ENCODE measurements around the gene ASCL5.

ASCL5 gene

DNA sequence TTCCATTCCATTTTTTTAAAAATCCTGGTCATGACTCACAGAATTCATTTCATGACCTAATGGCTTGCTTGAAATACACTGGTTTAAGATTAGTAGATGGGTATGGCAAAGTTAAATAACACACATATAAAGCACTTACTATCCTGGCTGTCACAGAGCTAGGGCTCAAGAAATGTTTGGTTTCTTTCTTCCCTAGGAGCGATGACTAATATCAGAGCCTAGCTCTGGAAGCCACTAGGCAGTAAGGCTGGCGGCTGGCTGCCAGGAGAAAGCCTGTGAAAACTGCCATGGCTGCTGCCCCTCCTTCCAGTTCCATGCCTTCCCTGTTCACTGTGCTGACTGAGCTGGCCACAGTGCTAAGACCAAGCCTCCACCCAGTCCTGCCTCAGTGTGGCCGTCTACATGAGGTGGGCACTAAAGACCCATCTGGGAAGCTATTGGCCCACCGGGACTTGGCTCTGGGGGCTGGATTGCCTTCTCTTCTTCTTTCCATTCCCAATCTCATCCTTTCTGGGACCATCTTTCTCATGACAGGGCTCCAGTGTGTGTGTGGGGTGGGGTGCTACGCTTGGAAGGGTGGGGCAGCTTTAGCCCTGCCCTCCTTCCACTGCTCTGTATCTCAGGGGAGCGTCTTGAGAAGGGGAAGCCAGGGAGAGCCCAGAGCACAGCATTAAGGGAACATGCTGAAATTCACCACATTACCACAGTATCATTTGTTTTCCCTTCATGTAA is 10.8 kb upstream of the ASCL5 start:
- in situ Hi-C loops (cut with HindIII; ENCODE audit: low sequenced_read_pairs), result no loop called here

DNA sequence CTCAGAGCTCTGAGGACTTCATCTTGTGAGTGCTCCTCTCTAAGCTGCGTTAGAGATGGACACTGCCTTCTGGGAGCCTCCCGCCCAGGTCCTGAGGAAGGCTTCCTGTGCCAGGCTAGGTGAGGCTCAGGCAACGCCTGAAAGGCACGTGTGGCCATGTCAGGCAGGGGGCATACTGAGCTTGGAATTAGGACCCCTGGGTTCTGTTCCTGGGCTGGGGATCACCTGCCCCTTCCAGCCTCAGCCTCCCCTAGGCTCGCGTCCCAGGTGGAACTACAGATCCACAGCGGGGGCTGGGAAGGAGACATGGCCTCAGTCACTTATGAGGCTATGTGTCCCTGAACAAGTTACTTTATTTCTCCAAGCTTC is 10.0 kb upstream of the ASCL5 start:
- in situ Hi-C loops (cut with HindIII; ENCODE audit: low sequenced_read_pairs), result no loop called here

DNA sequence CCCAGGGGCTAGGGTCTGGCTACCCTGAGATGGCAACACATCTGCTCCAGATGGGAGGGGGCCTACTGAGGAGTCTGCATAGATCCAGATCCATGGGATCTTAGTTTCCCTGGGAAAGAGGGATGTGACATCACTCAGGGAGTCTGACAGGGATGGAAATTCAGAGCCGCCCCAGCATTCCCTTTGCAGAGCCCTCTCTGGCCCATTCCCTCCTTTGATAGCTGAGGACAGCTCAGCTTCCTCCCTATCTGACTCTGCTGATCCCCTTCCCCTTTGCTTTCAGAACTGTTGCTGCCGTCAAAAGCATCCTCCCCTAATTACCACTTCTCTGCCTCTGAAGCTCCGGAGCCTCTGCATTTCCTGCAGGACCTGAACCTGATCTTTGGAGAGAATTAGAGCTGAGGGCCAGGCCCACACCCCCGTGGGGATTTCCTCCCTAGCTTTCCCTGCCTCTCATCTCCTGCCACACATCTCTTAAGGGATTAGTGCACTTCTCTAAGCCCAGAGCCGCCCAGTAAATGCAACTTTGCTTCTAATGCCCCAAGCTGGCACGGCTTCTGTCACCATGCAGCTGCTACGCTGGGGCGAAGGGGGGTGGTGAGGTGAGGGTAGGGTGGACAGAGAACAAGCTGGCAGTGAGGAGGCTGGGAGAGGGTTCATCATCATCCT is 9.5 kb upstream of the ASCL5 start:
- in situ Hi-C loops (cut with HindIII; ENCODE audit: low sequenced_read_pairs), result no loop called here

DNA sequence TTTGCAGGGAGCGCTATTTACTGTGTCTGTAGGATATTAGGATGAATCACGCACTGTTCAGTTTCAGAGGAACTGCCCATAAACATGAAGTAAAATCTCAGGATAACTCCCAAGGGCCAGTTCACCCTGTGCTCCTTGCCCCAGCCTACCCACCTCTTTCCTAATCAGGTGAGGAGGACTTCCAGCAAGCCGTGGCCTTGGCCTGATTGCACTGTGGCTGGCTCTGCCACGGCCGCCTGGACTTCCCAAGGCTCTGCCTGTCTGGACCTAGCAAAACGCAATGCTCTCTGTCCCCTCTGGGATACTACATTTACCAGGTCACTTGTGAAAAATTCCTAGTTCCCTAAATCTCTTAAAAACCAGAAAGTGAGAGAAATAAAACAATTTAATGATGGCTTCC is 7.4 kb upstream of the ASCL5 start:
- in situ Hi-C loops (cut with HindIII; ENCODE audit: low sequenced_read_pairs), result no loop called here

DNA sequence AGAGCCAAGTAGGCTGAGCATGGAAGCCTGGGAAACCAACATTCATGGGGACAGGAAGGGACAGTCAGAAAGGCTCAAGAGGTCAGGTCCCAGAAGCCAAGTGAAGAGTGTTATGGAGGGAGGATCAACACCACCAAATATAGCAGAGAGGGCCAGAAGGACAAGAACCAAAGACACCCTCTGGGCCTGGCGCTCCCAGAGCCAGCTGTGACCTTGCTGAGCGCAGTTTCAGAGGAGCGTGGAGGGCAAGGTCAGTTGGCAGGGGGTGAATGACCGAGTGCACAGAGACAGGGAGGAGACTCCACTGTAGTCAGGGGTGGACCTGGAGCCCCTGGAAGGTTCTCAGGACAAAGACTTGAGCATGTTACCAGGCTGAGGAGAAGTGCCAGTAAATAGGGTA is 4.4 kb upstream of the ASCL5 start:
- in situ Hi-C loops (cut with HindIII; ENCODE audit: low sequenced_read_pairs), result no loop called here

DNA sequence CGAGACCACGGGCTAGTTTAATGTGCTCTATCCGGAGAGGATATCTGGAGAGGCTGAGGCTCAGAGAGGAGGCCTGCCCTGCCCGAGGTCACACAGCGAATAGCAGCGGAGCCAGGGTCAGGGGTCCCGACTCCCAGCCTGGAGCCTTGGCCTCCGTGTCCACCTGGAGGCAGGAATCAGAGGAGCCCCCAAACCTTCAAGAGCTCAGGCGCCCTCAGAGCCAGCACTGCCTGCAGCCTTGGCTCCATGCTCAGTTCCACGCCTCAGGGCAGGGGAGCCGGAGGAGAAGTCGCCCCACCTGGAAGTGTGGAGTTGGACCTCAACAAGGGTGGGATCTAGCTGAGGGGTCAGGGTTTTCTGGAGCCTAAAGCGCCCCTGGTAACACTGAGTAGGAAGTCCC is 2.0 kb upstream of the ASCL5 start:
- in situ Hi-C loops (cut with HindIII; ENCODE audit: low sequenced_read_pairs), result no loop called here

DNA sequence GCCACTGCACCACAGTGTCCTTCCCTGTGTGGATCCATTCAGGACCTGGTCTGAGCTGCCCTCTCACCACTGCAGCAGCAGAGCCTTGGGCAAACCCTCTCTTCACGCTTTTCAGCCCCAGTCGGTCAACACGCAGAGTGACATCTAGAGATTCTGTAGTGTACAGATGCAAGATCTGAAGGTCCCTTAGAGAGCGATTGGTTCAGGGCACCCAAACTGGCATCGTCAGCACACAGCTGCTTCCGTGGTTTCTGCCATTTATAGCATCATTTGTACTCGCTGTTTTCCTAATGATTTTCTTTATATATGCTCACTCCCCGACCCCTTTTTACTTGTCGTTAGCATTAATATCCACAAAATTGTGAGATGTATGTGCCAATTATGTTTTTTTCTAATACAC is 1.5 kb upstream of the ASCL5 start:
- in situ Hi-C loops (cut with HindIII; ENCODE audit: low sequenced_read_pairs), result no loop called here

DNA sequence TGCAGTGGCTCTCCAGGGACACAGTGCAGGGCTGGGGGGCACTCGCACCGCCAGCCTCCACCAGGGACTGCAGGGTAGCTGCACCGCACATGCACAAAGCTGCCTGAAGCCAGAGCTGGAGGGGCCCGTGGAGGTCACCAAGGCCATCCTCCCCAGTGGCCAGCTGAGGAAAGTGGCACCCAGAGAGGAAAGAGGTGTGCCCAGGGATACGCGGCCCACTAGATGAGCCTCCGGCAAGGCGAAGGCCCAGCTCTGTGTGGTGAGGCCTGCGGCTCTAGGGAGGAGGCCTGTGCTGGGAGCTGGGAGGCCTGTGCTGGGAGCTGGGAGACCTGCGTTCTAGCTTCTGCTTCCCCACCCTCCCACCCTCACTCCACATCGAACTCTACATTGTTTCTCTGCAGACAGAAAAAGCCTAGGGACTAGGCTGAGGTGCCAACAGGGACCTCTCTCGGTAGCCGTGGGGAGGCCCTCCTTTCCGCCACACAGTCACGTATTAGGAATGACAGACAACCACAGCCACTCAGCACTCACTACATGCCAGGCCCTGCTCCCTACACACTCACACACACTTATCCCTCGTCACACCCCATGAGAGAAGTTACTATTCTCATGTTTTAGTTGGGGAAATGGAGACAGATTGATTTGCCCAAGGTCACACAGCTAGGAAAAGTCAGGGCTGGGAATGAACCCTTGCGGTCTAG is 921 bp upstream of the ASCL5 start:
- in situ Hi-C loops (cut with HindIII; ENCODE audit: low sequenced_read_pairs), result no loop called here

DNA sequence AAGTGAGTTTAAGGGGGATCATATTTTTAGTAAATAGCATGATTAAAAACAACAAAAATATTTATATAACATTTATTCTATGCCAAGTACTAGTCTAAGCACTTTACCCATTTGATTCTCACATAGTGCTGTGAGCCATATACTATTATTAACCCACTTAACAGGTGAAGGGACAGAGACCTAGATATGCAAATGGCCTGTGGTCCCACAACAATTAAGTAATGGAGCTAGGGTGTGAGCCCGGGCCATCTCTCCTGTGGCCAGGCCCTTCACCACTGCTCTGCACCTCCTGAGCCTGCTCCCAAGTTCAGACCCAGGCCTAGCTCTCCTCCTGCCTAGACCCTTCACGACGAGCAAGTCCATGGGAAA is 537 bp downstream of the ASCL5 start:
- in situ Hi-C loops (cut with HindIII; ENCODE audit: low sequenced_read_pairs), result no loop called here

DNA sequence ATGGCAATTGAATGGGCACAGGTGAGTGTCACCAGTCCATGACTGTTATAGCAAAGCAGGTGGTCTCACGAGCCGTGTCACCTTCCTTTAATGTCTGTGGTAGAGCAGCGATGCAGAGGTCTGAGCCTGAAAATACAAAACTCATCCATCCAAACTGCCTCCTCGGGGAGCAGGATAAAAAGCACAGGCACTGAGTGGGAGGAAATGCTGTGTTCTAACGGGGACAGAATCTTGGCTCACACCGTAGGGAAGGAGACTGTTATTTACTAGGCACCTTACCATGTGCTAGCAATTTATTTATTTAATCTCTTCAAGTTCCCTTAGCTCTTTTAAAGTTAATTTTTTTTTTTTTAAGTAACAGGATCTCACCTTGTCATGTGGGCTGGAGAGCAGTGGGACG is 1.2 kb downstream of the ASCL5 start:
- in situ Hi-C loops (cut with HindIII; ENCODE audit: low sequenced_read_pairs), result no loop called here

DNA sequence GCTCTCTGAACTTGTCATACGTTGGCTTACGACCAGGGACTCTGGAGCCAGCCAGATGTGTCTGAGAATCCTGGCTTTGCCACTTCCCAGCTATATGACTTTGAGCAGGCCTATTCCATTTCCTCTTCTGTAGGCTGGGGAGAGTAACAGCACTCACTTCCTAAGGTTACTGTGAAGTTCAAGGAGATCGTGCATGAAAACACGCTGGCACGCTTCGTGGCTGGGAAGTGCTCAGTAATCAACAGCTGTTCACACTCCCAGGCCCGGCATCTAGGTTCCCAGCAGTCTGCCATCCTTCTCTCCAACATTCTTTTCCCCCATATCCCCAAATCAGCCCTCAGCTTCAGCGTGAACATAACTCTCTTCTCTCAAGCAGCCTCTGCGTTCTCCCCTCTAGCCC is 2.0 kb downstream of the ASCL5 start:
- in situ Hi-C loops (cut with HindIII; ENCODE audit: low sequenced_read_pairs), result no loop called here

DNA sequence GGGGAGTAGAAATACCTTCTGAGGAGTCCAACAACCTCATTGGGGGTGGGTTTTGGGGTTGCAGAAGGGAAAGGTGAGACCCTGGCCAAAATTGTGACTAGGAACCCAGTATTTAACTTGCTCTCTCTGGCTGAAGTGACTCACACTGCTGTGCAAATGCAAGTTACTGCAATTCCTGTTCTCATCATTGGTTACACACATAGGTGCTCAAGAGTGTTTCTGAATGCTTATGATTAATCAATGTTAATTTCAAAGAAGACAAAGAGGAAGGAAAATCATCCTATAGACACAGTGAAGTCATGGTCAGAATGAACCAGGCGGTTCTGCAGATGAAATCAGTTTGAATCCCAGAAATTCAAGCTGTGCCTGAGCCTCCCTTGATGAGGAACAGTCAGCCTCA is 3.1 kb downstream of the ASCL5 start:
- in situ Hi-C loops (cut with HindIII; ENCODE audit: low sequenced_read_pairs), result no loop called here

DNA sequence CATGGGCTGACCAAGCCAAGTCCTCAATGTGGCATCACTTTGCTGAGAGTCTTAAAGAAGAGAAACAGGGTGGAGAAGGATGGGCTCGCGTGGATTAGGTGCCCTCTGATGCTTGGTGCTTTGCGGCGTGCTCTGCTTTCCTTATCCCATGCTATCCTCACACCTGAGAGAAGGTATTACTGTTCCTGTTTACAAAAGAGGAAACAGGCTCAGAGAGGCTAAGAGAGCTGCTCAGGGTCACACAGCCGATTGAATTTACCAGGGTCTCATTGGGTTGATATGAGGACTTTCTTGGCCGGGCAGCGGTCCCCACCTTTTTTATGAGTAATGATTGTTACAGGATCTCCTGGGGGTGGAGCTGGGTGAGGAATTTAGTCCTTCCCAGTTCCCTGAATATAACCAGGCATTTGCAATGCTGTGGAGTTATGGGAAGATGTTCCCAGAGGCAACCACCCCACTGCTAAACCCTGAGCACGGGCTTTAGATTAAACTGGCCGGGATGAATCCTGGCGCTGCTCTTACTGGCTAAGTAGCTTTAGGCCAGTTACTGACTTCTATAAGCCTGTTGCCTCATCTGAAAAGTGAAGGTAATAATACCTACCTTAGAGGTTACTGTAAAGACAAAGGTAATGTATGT is 4.5 kb downstream of the ASCL5 start:
- in situ Hi-C loops (cut with HindIII; ENCODE audit: low sequenced_read_pairs), result no loop called here

DNA sequence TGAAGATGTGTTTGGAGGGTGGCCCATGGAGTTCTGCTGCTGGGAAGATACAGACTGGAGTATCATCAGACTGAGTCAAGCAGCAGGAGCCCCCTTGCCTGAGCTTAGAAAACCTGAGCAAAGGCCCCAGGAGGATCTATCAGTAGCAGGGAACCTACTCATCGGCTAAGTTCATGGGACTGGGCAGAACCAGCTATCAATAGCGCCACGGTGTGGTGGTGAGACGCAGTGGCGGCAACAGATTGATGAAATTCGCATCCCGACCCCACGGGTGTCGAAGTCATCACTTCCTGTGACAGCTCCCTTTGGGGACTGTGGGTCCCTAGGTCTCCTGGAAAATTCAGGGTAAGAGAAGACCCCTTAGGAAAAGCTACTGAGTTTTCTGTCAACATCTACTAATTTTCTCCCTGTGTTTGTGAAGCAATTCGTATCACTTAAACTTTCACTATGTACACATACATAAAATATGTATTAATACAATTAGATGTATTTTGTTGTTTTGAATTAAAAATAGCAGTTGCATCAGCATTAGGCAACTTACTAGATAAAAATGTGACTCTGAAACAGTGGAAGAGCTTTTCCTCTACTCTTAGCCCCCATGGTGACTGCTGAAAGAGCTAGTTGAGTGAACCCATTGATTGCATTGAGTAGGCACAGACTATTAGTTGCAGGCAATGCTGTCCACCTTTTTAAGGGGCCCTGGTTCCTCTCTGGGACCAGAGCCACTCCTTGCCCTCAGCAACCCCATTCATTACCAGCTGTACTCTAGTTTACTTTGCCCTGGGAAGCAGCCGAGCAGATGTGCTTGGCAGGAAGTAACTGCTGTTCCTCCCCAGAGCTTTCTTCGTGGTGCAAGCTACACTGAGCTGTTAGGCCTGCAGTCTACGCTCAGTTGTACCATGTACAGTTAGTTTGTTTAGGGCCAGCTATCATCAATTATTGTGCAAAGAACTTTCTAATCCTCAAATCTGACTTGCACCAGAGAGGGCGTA is 7.5 kb downstream of the ASCL5 start:
- in situ Hi-C loops (cut with HindIII; ENCODE audit: low sequenced_read_pairs), result no loop called here

DNA sequence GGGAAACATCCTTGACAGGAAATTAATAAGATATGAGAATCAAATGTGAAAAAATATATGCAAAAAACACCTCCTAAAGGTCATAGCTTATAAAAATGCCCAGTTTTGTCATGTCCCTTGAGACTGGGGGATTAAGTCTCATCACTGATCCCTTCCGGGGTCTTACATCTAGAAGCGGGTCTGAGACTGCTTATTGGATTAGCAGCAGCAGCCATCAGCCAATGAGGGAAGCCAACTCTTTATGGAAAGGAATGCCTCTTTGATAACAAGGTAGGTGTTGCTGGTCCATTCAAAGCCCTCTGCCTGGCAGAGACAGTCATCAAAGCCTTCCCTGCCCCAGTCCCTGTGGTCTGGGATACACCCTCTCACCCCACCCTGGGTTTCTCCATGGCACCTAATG is 10.9 kb downstream of the ASCL5 start:
- in situ Hi-C loops (cut with HindIII; ENCODE audit: low sequenced_read_pairs), result no loop called here

DNA sequence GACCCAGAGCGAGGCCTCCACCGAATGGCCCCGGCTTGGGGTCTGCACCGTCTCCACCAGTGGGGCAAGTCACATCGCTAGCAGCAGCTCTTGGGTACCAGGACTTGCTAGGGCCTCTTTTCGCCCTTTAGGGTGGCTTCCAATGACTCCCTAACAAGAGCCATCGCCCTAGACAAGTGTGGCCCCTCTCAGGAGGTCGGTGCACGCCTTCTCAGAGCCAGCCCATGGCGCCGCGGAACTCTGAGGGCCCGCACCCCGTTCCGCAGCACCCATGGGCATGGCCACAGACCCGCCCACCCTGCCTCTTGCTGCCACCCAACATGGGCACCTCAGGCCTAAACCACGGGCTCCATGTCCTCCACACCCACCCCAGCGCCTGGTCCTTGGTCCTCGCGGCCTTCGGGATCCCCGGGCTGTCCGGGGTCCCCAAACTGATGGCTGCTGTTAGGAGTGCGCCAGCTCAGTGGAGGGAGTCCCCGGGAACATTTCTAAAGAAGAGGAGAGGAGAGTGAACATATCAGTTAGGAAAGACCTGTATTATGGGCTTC is 11.5 kb downstream of the ASCL5 start:
- in situ Hi-C loops (cut with HindIII; ENCODE audit: low sequenced_read_pairs), result no loop called here

DNA sequence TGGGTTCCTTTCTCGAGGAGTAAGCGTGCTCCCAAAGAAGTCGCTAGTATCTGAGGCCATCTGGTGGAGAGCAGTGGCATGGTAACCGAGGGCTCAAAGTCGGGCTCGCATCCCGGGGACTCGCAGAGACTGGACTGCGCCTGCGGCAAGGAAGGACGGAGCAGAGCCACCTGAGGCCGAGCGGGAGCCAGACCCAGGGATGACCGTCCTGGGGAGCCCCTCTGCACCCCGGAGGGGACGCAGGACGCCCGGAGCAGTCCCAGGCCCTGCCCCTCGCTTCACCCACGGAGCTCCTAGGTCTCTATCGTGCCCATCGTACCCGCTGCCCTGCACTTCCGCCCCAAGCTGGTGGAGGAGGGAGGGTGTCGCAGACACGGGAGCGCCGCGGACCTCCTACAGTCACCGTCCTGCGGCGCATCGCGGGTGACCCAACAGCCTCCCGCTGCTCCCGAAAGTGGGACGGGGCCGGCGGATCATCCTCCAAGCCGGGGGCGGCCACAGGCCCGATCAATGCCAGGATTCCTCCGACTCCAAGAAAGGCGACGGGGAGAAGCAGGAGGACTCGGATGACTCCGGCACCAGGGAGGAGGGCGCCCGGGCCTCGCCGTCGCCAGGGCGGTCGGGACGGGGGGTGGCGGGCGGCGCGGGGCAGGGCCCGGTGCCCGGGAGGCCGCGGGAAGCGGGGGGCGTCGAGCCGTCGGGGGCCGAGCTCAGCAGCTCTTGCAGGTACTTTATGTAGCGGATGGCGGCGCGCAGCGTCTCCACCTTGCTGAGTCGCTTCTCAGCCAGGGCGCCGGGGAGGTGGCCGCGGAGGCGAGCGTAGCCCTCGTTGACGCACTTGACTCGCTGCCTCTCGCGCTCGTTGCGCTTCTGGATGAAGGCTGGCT is 12.5 kb downstream of the ASCL5 start:
- in situ Hi-C loops (cut with HindIII; ENCODE audit: low sequenced_read_pairs), result no loop called here

DNA sequence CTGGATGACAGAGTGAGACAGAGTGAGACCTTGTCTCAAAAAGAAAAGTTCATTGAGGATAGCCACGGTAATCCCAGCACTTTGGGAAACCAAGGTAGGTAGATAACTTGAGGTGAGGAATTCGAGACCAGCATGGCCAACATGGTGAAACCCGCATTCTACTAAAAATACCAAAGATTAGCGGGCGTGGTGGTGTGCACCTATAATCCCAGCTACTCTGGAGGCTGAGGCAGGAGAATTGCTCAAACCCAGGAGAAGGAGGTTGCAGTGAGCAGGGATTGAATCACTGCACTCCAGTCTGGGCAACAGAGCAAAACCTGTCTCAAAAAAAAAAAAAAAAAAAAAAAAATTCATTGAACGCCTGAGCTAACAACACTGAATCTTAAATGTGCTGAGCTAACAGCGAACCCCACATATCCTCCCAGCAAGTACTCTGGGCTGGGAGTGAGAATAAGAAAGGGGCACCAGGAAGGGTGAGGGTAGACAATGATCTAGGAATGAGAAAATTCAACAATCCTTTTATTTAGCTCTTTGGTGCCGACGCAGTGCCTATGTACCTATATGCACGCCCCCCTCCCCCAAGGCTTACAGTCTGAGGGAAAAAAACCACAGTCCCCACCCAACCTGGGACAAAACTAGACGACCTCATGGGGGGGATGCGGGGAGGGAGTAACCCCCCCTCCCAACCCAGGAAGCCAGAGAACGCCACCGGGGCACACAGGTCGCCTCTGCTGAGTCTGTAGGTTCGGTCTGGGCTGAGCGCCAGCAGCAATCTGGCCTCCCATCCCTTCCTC is 13.3 kb downstream of the ASCL5 start:
- in situ Hi-C loops (cut with HindIII; ENCODE audit: low sequenced_read_pairs), result no loop called here

DNA sequence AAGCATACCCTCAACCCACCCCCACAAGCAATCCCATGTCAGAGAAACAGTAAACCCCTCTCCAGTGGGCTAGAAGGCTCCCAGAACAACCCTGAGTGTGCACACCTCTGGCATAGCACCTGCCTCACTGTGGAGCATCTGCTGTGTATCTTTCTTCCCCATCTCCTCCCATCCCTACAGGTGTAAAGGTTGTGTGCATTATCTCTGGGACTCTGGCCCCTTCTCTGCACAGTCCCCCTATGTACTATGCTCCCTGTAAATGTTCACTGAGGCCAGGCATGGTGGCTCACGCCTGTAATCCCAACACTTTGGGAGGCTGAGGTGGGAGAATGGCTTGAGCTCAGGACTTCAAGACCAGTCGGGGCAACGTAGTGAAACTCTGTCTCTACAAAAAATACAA is 14.1 kb downstream of the ASCL5 start:
- in situ Hi-C loops (cut with HindIII; ENCODE audit: low sequenced_read_pairs), result no loop called here

All from DLD1 (cell line).